ENCODE data around the gene GCH1.

Gene GCH1

DNA sequence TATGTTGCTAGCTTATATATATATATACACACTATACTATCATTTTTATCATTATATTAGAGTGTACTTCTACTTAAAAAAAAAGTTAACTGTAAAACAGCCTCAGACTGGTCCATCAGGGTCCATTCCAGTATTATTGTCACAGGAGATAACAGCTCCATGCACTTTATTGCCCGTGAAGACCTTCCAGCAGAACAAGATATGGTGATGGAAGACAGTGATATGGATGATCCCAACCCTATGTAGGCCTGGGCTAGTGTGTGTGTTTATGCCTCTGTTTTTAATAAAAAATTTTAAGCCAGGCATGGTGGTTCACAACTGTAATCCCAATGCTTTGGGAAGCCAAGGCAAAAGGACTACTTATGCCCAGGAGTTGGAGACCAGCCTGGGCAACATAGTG lies 86.2 kb downstream of the GCH1 start:
- no peak for DNase-seq (ENCODE audit: low read depth)
- TF ChIP-seq, protein P1, sequence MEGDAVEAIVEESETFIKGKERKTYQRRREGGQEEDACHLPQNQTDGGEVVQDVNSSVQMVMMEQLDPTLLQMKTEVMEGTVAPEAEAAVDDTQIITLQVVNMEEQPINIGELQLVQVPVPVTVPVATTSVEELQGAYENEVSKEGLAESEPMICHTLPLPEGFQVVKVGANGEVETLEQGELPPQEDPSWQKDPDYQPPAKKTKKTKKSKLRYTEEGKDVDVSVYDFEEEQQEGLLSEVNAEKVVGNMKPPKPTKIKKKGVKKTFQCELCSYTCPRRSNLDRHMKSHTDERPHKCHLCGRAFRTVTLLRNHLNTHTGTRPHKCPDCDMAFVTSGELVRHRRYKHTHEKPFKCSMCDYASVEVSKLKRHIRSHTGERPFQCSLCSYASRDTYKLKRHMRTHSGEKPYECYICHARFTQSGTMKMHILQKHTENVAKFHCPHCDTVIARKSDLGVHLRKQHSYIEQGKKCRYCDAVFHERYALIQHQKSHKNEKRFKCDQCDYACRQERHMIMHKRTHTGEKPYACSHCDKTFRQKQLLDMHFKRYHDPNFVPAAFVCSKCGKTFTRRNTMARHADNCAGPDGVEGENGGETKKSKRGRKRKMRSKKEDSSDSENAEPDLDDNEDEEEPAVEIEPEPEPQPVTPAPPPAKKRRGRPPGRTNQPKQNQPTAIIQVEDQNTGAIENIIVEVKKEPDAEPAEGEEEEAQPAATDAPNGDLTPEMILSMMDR (IDR thresholded peaks at IDR 0.05; ENCODE audit: low read length, missing control alignments): no peak

DNA sequence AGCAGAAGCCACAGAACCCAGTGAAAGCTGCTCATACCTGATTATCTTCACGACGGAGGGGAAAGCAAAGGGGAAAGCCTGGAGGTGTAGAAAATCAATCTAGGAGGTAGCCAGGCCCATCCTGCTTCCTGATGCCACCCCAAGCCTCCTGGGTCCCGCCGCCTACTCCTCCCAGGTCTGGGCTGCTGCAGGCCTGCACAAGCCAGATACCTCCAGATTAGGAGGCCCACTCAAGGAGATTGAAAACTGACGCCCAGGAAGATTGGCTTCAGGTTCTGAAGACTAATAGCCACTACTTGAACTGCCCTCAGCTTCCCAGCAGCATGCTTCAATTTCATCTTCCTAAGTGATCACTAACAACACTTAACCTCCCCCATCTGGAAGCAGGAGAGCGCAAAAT lies 87.1 kb downstream of the GCH1 start:
- H3K4me3 ChIP-seq (replicated peaks; ENCODE audit: low read depth, low read length): no peak overlapping the region
- TF ChIP-seq, protein P1 (IDR thresholded peaks at IDR 0.05; ENCODE audit: low read length, missing control alignments): no peak
- DNase-seq (ENCODE audit: low read depth): no peak

More for the DNA sequence above, 86.2 kb downstream of the GCH1 start:
- no peak overlapping the region for H3K4me3 ChIP-seq (replicated peaks; ENCODE audit: low read depth, low read length)

DNA sequence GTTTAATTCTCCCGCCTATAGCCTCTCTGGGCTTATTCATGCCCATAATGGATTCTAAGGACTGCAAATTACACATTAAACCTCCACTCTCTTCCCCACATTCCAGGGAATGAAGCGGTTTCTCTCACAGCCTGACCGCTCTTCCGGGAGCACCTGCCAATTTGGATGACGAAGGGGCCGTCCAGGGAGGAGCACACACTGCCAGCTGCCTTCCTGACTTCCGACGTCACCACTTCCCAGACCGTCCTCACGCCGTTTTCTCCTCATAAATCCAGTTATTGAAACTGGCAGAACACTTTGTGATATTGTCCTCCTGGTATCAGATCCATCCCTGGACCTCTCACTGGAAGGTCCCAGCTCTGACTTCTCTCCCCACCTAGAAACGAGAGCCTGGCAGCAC lies 87.6 kb downstream of the GCH1 start:
- TF ChIP-seq, protein P1 (IDR thresholded peaks at IDR 0.05; ENCODE audit: low read length, missing control alignments): no peak
- peak; percentile 77 for DNase-seq (ENCODE audit: low read depth)
- no peak overlapping the region for H3K4me3 ChIP-seq (replicated peaks; ENCODE audit: low read depth, low read length)

DNA sequence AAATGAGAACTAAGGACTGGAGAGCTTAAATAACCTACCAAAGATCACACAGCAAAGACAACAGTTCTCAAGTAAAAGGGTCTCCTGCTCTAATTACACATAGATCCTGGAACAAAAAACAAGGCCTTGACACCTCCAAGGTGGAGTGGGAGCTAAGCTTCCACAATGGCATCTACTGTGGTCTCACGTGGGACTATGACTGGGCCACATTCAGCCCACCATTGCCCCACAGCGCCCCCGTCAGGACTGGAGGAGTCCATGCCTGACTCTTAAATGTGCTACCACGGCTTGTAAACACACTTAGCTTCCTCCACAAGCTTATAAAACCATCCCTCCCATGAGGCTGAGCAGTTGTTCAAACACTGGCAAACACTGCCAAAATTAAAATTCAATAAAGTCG lies 88.5 kb downstream of the GCH1 start:
- TF ChIP-seq, protein P1 (IDR thresholded peaks at IDR 0.05; ENCODE audit: low read length, missing control alignments): peak; percentile 7
- no peak for DNase-seq (ENCODE audit: low read depth)
- H3K4me3 ChIP-seq (replicated peaks; ENCODE audit: low read depth, low read length): no peak overlapping the region

DNA sequence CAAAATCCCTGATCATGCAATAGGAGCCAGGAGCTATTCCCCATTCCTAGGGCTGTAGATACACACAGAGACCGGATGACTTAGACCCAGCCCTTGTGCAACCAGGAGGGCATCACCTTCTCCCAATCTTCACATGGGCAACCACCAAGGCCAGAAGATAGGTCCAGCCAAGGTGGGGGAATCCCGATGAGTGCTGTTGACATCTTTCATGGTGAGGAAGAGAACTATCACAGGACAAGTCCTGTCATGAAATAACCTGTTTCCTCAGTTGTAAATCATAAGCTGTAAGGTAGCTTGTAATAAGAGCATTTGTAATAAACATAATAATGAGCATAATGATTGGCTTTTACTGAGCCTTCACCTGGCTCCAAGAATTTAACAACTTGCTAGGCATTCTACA lies 89.5 kb downstream of the GCH1 start:
- no peak overlapping the region for H3K4me3 ChIP-seq (replicated peaks; ENCODE audit: low read depth, low read length)
- no peak for DNase-seq (ENCODE audit: low read depth)
- TF ChIP-seq, protein P1 (IDR thresholded peaks at IDR 0.05; ENCODE audit: low read length, missing control alignments): no peak

DNA sequence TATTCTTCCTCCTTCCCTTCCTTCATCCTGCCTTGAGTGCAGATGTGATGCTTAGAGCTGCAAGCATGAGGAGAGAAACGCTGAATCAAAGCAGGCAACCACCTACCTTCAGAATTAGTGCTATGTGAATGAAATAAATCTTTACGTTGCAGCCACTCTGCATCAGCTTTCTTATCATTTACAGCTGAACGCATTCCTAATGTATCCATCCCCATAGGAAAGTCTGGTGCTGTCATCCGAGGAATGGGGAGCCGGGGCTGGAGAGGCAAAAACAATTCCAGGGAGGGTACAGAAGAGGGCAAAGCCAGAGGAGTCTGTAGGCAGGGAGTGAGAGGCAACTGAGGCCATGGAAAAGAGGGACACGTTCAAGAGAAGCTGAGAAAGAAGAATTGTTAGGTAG lies 90.0 kb downstream of the GCH1 start:
- no peak for DNase-seq (ENCODE audit: low read depth)
- TF ChIP-seq, protein P1 (IDR thresholded peaks at IDR 0.05; ENCODE audit: low read length, missing control alignments): no peak
- H3K4me3 ChIP-seq (replicated peaks; ENCODE audit: low read depth, low read length): no peak overlapping the region

DNA sequence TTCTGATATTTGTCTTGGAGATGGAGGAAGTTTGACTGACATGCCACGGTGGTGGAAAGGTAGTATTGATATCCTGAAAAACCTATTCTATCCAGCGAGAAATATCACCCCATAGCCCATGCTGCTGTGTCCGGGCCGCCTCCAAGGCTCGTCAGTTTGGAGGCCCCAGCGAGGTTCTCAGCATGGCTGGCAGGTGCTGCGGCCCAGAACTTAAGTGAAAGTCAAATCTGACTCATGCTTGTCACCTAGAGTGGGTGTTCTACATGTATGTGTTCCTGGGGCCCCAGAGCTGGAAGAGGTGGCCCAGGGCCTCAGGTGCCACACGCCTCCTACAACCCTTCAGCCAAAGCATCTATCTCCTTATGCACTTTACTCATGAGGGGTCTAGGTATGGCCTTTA lies 92.9 kb downstream of the GCH1 start:
- no peak overlapping the region for H3K4me3 ChIP-seq (replicated peaks; ENCODE audit: low read depth, low read length)
- TF ChIP-seq, protein P1 (IDR thresholded peaks at IDR 0.05; ENCODE audit: low read length, missing control alignments): no peak
- DNase-seq (ENCODE audit: low read depth): no peak
